ENCODE results near the gene MYO5C. TPM values are rescaled to one million over a fixed set of nuclear protein-coding genes. Genes with fewer than 3 reads are reported as not detected.

Gene MYO5C
- total RNA-seq, 4 donors from 2014 or later: 17.8 to 25.5 (median 23.6) TPM

DNA sequence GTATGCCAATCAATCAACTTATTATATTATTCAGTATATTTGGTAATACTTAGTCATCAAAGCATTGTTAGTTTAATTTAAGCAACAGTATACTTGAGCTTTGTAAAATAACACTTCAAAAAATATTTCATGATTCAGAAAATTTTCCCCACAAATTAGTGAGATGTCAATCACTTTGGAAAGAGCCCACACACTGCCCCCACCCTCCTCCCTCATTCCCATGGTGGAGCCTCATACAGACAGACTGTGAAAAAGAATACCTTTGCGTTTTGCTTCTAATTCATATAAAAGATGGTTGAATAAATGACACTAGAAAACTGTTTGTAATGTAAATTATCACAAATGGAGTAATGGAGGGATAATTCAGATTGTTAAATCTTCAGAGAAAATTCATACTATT, 43.3 kb upstream of the MYO5C start:
- TF ChIP-seq, protein P1, sequence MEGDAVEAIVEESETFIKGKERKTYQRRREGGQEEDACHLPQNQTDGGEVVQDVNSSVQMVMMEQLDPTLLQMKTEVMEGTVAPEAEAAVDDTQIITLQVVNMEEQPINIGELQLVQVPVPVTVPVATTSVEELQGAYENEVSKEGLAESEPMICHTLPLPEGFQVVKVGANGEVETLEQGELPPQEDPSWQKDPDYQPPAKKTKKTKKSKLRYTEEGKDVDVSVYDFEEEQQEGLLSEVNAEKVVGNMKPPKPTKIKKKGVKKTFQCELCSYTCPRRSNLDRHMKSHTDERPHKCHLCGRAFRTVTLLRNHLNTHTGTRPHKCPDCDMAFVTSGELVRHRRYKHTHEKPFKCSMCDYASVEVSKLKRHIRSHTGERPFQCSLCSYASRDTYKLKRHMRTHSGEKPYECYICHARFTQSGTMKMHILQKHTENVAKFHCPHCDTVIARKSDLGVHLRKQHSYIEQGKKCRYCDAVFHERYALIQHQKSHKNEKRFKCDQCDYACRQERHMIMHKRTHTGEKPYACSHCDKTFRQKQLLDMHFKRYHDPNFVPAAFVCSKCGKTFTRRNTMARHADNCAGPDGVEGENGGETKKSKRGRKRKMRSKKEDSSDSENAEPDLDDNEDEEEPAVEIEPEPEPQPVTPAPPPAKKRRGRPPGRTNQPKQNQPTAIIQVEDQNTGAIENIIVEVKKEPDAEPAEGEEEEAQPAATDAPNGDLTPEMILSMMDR (IDR thresholded peaks at IDR 0.05): no peak
- no peak for TF ChIP-seq POLR2A (IDR thresholded peaks at IDR 0.05)
- H3K4me3 ChIP-seq: no peak overlapping the region
- intact Hi-C loops (cut with DNase I): no loop called here
- peaks cover 0 to 31% (median 0%) of the 10 kb centered on the region in 3 donors for H3K36me3 ChIP-seq
- WGBS, 2 donors: 91 to 100% methylated on average over 1 of the region's 1 CpG
- peaks cover 0 to 9% (median 0%) of the 10 kb centered on the region in 3 donors for H3K4me1 ChIP-seq
- H3K9me3 ChIP-seq: no peaks in the 10 kb centered on the region
- H3K27ac ChIP-seq: no peak overlapping the region
- no peaks in the 10 kb centered on the region for H3K27me3 ChIP-seq
- no peak for DNase-seq

DNA sequence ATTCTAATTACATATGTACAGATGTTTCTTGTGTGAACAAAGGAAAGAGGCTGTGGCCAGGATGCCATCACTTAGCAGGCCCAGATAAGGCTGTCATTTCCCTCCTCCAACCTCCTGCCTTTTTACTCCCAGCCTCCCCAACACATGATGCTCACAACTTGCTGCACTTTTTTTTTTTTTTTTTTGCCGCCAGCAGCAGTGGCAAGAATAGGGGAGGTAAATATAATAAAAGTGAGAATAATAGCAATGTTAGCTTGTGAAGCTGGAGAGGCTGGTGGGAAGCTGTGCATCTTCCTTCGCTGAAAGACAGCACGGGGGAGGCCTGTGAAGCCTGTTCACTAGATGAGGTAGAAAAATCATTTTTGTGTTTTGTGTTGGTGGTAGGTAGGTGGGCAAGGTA, 42.5 kb upstream of the MYO5C start:
- no peak overlapping the region for H3K27ac ChIP-seq
- no peaks in the 10 kb centered on the region for H3K9me3 ChIP-seq
- 72 to 100% methylated on average over 3 of the region's 3 CpGs for WGBS, 2 donors
- peaks cover 0 to 31% (median 0%) of the 10 kb centered on the region in 3 donors for H3K36me3 ChIP-seq
- no peak for TF ChIP-seq POLR2A (IDR thresholded peaks at IDR 0.05)
- TF ChIP-seq, protein P1 (IDR thresholded peaks at IDR 0.05): no peak
- H3K4me3 ChIP-seq: no peak overlapping the region
- H3K4me1 ChIP-seq: peaks cover 0 to 9% (median 0%) of the 10 kb centered on the region in 3 donors
- DNase-seq: no peak
- H3K27me3 ChIP-seq: no peaks in the 10 kb centered on the region
- intact Hi-C loops (cut with DNase I): no loop called here

DNA sequence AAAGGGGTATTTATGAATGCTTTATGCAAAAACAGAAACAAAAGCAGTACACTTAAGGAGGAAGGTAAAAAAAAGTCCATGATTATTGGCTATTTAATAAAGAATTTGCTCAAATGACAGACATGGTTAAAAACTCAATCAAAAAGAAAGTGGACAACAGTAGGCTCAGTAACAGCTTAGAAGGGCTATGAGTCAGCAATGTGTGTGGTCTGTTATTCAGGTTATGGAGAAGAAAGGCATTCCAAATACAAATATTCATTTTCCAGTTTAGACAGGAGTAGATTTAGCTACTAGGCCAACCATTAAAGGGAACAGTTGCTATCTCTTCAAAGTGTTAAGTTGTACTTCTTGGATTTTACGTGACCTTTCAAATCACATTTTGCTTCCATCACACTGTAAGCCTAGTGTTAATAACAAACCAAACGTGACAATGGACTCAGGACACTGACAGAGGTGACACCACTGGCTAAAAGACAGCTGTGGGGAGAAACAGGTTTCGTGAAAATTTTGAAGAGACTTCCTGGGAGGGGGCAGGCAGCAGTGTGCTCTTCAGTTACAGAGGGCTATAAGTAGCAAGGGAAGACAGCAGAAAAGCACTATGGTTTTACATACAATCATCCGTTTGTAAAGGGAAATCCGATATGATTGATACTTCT, 41.7 kb upstream of the MYO5C start:
- Histone ChIP-seq H3K36me3 (peaks cover 0 to 31% (median 0%) of the 10 kb centered on the region in 3 donors), H3K9me3 (no peaks in the 10 kb centered on the region), H3K4me3 (no peak overlapping the region), H3K27me3 (no peaks in the 10 kb centered on the region), H3K27ac (no peak overlapping the region), H3K4me1 (peaks cover 0 to 9% (median 0%) of the 10 kb centered on the region in 3 donors)
- no peak for DNase-seq
- intact Hi-C loops (cut with DNase I): no loop called here
- TF ChIP-seq, protein P1 (IDR thresholded peaks at IDR 0.05): no peak
- no peak for TF ChIP-seq POLR2A (IDR thresholded peaks at IDR 0.05)
- 66 to 86% methylated on average over 5 of the region's 5 CpGs for WGBS, 2 donors

DNA sequence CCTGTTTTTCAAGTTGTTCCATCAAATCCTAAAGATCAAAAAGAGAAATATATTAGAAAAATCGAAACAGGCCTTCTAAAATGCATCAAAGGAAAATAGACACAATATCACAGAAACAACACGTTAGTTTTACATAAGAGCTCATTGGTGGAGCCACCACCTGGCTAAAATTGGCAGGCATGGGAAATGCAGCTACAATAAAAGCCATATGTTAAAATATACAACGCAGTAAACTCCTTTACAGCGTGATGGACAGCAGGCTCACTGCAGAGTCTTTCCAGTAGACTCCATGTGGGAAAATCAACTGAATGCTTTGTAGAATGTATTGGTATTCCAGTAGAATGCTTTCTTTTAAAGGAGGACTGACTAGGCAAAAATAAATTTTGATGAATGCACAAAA, 40.9 kb upstream of the MYO5C start:
- DNase-seq: no peak
- no peaks in the 10 kb centered on the region for H3K27me3 ChIP-seq
- WGBS, 2 donors: 77 to 83% methylated on average over 4 of the region's 4 CpGs
- H3K9me3 ChIP-seq: no peaks in the 10 kb centered on the region
- no peak overlapping the region for H3K27ac ChIP-seq
- H3K4me3 ChIP-seq: no peak overlapping the region
- peaks cover 0 to 31% (median 0%) of the 10 kb centered on the region in 3 donors for H3K36me3 ChIP-seq
- TF ChIP-seq, protein P1 (IDR thresholded peaks at IDR 0.05): peak in 2 of 6 experiments; percentile 4 to 10
- TF ChIP-seq POLR2A (IDR thresholded peaks at IDR 0.05): no peak
- intact Hi-C loops (cut with DNase I): no loop called here
- peaks cover 0 to 9% (median 0%) of the 10 kb centered on the region in 3 donors for H3K4me1 ChIP-seq

DNA sequence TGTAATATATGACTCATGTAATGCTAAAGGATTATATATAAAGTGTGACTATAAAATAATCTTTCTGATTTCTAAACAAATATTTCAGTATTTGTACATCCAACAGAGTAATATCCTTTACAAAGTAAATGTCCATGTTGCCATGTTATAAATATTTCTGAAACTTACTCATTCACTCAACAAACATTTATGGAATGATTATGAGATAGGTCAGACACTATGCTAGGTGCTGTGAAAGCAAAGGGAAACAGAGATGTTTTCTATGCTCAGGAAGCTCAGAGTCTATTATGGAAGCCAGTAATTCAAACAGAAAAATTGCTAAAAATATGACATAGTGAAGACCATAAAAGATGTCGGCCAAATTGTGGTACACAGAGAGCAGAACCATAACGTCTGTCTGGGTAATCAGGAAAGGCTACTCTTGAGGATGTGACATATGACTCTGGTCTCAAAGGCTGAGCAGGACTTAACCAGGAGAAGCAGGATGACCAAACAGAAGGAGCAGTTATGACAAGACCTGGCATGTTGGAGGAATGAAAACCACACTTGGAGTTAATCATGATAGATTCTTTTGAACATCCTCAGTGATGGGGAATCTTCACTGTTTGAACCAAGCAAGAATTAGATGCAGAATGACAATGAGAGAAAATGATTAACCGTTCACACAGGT, 39.0 kb upstream of the MYO5C start:
- no peak overlapping the region for H3K4me3 ChIP-seq
- no peak for TF ChIP-seq POLR2A (IDR thresholded peaks at IDR 0.05)
- TF ChIP-seq, protein P1 (IDR thresholded peaks at IDR 0.05): no peak
- no peaks in the 10 kb centered on the region for H3K27me3 ChIP-seq
- H3K4me1 ChIP-seq: peaks cover 0 to 9% (median 0%) of the 10 kb centered on the region in 3 donors
- no peak for DNase-seq
- intact Hi-C loops (cut with DNase I): no loop called here
- peaks cover 0 to 28% (median 0%) of the 10 kb centered on the region in 3 donors for H3K36me3 ChIP-seq
- no peaks in the 10 kb centered on the region for H3K9me3 ChIP-seq
- no peak overlapping the region for H3K27ac ChIP-seq
- WGBS, 2 donors: 75 to 79% methylated on average over 3 of the region's 3 CpGs

Data from esophagus squamous epithelium (tissue), 5 donors.